ENCODE results near the gene NKPD1.

NKPD1 gene

DNA sequence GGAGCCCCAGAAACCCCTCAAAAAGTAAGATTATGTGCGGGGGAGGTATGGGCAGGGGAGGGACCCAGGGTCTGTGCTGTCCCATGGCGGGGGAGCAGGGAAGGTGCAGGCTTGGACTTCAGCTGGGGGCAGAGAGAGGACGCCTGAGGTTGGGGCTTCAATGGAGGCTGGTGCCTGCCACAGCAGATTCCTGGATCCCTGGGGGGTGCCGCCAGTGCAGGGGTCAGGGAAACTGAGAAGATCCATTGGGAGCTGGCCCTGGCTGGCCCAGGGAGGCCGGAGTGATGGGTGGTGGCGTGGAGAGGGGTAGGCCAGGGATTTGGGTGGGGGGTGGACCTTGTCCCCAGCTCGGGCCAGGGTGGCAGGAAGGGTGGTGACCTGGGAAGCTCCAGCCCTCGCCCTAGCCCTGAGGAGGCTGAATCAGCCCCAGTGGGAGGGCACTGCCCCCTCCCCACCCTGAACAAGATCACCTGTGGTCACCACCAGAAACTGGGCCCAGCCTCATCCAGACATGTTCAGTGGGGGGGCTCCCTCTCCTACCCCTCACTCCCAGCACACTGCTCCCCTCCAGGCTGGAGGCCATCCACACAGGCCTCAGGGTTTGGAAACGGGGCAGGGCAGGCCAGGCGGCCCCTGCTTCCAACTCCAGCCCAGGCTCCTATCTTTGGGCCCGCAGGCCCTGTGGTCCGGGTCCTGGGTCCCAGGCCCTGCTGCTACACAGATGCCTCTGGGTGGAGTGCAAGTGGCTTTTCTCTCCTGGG lies 1.4 kb downstream of the NKPD1 start:
- DNase-seq (ENCODE audit: low read depth, low spot score), result no peak
- no peak overlapping the region for H3K4me3 ChIP-seq (ENCODE audit: low read length)

GRCh38 chr19:45158503-45159209 lies 2.1 kb downstream of the NKPD1 start:
- H3K4me3 ChIP-seq (ENCODE audit: low read length), result no peak overlapping the region
- DNase-seq (ENCODE audit: low read depth, low spot score), result no peak

DNA sequence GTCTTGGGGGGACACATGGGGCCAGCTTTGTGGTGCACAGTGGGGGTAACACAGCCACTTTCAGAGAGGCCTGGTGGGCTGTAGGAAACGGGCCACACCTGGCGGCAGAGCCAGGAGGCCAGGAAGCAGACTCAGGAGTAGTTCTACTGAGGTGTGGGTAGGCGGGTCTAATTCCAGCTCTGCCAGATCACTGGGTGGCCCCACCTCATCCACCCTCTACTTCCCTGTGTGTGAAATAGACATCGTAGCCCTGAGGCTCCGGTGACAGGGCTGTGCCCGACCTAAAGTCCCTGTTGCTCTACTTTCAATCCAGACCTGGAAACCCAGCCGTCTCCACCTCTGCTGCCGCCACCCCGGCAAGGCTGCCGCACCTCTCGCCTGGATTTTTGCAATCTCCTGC lies 4.0 kb downstream of the NKPD1 start:
- DNase-seq (ENCODE audit: low read depth, low spot score), result no peak
- H3K4me3 ChIP-seq (ENCODE audit: low read length), result no peak overlapping the region

DNA sequence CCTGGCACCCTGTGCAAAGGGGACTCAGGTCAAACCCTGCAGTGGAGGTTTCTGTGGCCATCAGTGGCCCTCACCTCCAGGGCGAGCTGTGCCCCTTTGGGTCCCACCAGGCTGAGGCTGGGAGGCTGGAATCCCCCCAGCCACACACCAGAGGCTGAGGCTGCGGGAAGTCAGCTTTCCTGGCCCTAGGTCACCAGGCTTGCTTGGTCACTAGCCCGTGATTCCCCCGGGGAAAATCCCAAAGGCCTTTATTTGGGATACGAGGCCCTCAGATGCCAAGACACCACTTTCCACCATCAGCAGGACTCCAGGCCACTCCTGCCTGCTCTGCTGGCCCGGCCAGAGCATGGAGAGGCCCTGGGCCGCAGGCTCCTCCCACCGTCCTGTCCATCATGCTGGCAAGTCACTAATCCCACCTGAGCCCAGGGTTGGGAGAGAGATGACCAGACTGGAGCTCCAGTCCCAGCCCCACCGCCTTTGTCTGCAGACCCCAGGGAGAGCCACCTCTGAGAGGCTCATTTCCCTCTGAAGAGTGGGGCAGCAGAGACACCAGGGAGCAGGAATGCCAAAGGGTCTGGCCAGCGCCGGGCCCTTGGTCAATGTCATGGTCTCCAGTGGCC lies 4.7 kb downstream of the NKPD1 start:
- DNase-seq (ENCODE audit: low read depth, low spot score), result no peak
- H3K4me3 ChIP-seq (ENCODE audit: low read length), result no peak overlapping the region

DNA sequence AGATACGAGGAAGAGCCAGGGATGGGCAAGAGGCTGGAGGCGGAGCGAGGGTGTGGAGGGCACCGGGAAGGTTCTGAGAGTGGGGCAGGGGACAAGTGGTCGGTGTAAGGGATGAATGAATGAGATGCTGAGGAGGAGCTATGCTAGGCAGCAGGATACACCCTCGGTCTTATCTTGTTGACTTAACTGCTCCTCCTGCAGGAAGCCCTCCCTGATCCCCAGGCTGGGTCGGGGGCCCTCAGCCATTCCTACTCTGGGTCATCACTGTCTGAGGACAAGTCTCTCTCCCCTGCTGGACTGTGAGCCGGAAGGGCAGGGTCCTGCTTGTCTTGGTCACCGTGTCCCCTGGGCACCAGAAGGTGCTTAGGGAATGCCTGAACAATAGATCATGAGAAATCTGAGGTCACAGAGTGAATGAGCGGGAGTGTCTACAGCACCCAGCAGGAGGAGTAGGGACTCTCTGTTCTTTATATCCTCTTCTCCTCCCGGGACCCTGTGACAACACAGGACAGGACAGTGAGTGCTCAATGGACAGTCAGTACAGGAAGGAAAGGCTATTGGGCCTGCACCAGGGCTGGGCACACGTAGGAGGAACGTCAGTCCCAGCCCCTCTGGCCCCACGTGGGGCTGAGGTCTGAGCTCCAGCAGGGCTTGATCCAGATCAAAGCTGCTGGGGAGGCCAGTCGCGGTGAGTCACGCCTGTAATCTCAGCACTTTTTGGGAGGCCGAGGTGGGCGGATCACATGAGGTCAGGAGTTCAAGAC lies 6.5 kb downstream of the NKPD1 start:
- H3K4me3 ChIP-seq (ENCODE audit: low read length), result no peak overlapping the region
- no peak for DNase-seq (ENCODE audit: low read depth, low spot score)

DNA sequence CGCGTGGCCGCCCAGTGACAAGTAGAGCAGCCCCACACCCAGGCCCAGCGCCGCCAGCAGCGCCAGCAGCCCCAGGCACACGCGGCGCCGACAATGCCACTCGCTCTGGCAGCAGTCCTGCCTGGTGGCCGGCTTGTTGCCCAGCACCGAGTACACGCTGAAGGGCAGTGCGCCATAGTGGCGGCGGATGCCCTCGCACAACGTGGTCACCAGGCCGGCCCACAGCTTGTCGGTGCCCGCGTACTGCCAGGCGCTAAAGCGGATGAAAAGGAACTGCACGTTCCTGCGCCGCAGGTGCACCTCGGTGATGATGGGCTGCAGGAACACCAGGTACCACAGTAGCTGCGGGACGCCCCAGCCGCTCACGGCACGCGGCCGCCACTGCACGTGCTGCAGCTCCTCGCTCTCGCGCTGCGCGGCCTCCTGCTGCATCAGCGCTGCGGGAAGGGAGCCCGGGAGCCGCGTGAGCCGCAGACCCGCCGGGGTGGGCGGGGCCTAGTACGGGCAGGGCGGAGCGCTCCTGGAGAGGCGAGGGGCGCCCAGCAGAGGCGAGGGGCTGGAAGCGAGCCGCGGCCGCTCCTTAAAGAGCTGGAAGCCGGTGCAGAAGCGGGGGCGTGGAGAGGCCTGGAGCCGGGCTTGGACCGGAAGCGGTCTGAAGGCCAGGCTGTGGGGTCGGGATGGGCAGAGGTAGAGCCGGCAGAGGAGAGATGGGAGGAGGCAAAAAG lies 7.3 kb downstream of the NKPD1 start:
- H3K4me3 ChIP-seq (ENCODE audit: low read length), result no peak overlapping the region
- DNase-seq (ENCODE audit: low read depth, low spot score), result no peak

GRCh38 chr19:45152504-45153338 lies 8.1 kb downstream of the NKPD1 start:
- no peak overlapping the region for H3K4me3 ChIP-seq (ENCODE audit: low read length)
- DNase-seq (ENCODE audit: low read depth, low spot score), result no peak

DNA sequence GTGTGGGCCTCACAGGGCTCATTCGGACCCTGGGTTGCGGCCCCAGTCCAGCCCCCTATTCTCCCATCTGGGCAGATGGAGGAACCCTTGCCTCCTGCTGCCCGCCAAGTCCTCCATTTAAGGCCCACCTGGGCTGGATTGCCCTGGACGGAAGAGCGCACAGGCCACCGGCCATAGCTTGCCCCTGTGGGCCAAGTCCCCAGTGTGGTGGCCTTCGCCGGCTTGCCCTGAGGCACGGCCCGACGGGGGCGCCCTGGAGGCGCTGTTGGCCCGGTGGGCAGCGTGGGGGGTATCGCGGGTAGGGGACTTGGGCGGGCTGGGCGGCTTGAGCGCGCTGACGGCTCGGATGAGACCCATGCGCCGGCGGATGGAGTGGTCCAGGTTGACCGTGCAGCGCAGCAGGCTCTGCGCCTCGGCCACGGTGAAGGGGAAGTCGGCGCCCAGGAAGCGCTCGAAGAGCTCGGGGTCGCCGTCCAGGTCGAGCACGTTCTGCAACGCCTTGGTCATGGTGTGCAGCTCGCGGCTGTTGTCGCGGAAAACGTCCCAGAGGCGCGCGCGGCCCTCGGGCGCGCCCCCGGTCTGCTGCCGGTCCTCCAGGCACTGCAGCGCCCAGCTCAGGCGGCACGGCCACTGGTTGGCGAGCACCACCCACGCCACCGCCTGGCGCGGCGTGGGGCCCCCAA lies 8.8 kb downstream of the NKPD1 start:
- no peak overlapping the region for H3K4me3 ChIP-seq (ENCODE audit: low read length)
- DNase-seq (ENCODE audit: low read depth, low spot score), result no peak

DNA sequence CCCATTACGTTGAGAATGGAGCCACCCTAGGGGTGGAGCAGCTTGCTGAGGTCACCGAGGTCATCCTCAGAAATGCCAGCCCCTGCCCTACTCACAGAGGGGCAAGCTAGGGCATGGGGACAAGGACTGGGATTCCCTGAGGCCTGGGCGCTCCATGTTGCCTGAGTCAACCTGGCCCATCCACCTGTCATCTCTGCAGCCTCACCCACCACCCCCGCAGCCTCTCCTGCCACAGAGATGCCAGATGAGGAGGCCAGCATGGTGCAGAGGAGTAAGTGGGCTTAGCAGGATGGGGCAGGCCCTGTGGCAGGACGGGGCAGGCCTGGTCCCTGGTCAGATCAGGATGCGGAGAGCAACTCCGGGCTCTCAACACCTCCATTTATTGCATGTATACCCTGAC lies 9.5 kb downstream of the NKPD1 start:
- no peak for DNase-seq (ENCODE audit: low read depth, low spot score)
- H3K4me3 ChIP-seq (ENCODE audit: low read length), result no peak overlapping the region

DNA sequence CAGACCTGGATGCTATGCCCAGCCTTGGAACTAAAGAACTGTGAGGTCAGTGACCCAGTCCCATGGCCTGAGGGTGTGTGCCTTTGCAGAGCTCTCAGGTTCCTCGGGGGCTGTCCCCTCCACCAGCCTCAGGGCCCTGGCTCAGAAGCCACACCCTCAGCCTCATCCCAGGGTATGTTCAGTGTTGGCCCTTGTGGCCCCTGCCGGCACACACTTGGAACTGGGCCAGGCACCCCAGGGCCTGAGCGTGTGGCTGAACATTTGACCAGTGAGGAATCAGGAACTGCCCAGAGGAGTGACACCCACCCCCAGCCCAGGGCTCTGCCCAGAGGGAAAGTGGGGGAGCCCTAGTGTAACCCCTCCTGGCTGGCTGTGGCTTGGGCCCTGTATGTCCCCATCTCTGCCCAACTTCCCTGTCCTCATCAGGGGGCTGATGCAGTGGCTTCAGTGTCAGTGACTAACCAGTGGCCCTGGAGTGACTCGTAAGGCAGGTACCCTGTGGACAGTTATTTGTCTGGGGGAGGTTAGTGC lies 10.0 kb downstream of the NKPD1 start:
- no peak overlapping the region for H3K4me3 ChIP-seq (ENCODE audit: low read length)
- no peak for DNase-seq (ENCODE audit: low read depth, low spot score)

- no peak overlapping the region for H3K4me3 ChIP-seq (ENCODE audit: low read length)
- no peak for DNase-seq (ENCODE audit: low read depth, low spot score)
Measured at GRCh38 chr19:45150180-45150579, 10.6 kb downstream of the NKPD1 start.

DNA sequence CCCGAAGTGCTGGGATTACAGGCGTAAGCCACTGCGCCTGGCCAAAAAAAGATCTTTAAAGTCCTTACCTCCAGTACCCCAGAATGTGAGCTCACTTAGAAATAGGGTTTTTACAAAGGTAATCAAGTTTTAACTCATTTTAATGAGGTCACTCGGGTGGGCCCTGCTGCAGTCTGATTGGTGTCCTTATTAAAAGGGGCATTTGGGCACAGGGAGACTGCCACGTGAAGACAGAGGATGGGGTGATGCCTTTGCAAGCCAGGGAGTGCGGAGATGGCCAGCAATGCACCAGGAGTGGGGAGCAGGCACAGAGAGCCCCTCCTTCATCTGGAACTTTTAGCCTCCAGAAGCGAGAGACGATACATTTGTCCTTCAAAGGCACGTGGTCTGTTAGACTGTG lies 11.7 kb downstream of the NKPD1 start:
- no peak overlapping the region for H3K4me3 ChIP-seq (ENCODE audit: low read length)
- DNase-seq (ENCODE audit: low read depth, low spot score), result no peak

DNA sequence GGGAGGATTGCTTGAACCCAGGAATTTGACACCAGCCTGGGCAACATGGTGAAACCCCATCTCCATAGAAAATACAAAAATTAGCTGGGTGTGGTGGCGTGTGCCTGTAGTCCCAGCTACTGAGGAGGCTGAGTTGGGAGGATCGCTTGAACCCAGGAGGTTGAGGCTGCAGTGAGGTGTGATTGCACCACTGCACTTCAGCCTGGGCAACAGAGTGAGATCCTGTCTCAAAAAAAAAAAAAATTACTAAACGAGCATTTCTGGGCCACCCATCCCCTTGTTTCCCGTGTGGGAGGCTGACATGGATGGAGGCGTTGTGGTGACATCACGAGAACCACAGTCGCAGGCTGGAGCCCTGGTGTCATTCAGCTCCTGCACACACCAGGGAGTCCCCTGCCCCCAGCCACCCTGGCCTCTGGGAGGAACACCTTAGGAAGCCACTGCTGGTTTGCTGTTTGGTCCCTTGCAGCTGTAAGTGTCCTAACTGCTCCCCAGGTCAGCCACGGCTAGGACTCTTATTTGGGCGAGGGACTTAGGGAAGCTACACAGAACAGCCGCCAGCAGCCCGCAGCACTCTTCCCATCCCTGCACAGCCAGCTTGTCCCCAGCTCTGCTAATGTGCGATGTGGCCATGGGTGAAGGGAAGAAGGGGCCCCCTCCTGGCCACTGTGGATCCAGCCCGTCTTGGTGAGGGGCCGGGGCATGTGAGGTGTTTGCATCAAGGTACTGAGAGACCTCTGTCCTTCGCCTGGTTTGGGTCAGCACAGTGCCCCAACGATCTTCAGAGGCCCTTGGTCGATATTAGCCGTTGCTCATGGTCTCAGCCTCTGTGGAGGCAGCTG lies 12.7 kb downstream of the NKPD1 start:
- no peak for DNase-seq (ENCODE audit: low read depth, low spot score)
- no peak overlapping the region for H3K4me3 ChIP-seq (ENCODE audit: low read length)

DNA sequence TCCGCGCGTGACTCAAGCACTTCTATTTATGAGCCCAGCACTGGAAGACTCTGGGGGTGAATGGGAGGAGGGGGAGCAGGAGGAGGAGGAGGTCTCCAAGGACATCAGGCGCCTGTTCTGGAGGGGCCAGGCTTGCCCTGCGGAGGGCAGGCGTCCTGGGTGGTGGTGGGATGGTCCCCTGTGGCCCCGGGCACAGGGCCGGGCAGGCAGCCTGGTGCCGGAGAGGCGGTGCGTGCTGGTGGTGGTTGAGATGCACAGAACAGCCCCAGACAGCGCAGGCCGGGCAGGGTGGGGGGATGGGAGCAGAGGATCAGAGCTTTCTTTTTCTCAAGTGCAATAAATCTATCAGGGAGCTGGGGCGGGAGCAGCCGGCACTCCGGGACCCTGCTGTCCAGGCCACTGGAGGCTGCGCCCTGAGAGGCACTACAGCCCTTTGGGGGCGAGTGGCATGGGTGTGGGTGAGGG lies 14.0 kb downstream of the NKPD1 start:
- H3K4me3 ChIP-seq (ENCODE audit: low read length), result no peak overlapping the region
- no peak for DNase-seq (ENCODE audit: low read depth, low spot score)

DNA sequence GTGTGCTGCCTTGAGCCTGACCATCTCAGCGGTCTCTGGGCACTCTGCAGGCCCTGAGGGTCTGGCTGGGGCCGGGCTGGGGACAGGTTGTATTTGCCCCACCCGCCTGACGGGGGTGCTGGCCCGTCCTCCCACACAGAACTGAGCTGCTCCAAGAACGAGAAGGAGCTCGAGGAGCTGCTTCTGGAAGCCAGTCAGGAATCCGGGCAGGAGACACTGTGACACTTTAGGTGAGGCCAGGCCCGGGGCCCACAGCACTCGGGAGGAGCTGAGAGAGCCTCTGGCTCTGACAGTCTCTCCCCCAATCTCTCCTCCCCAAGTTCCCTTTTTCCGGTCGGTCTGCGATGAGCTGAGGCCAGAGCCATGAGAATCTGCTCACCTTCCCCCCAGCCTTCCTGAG lies 14.5 kb downstream of the NKPD1 start:
- DNase-seq (ENCODE audit: low read depth, low spot score), result no peak
- H3K4me3 ChIP-seq (ENCODE audit: low read length), result no peak overlapping the region

DNA sequence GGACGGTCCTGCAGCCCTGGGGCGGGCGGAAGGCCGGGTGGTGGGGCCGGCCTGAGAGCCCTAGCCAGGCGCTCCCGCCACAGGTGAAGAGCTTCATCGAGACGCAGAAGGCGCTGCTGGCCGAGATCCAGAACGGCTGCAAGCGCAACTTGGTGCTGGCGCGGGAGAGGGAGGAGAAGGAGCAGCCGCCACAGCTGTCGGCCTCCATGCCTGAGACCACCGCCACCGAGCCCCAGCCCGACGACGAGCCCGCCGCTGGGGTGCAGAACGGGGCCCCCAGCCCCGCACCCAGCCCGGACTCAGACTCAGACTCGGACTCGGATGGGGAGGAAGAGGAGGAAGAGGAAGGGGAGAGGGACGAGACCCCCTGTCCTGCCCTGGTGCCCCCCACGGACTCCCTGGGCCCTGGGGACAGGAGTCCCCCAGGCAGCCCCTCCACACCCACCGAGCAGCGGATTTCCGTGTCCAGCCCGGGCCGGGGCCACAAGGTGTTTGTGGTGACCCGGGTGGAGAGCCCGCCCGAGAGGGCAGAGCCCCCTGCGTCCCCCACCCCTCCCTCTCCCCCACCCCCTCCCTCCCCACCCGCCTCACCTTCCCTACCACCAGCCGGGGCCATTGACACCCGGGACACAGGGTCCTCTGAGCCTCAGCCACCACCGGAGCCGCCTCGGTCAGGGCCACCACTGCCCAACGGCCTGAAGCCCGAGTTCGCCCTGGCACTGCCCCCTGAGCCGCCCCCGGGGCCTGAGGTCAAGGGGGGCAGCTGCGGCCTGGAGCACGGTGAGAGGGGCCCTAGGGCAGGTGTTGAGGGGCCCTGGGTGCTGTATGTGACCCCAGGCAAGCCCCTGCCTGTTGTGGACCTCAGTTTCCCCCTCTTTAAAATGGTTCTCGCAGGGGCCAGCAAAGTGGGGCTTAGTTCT lies 15.3 kb downstream of the NKPD1 start:
- H3K4me3 ChIP-seq (ENCODE audit: low read length), result no peak overlapping the region
- DNase-seq (ENCODE audit: low read depth, low spot score), result no peak
